Gastrocnemius medialis (tissue), 4 donors: ENCODE results near the gene LEKR1. TPM values are rescaled to one million over a fixed set of nuclear protein-coding genes. Genes with fewer than 3 reads are reported as not detected.

Source experiments
- ATAC-seq, 2 donors: fragments of 150-250 bp; one replicate each; pipeline ENCODE4 v1.9.1; 2016
- DNase-seq, 2 donors: peaks; one replicate each; pipeline ENCODE4 v3.0.0-alpha.2; 2019
- H3K27ac ChIP-seq, 4 donors: fragments of 200-600 bp; sonication (generic); 1 replicate in 1 of 4; 2 replicates in 3 of 4; pipeline ENCODE4 v1.5.1; 2016 to 2018; ENCODE audit warnings: mild to moderate bottlenecking in 2 of 4, moderate library complexity in 1 of 4
- H3K27me3 ChIP-seq, 3 donors: fragments of 200-600 bp; sonication (generic) in 2 of 3; 1 replicate in 1 of 3; 2 replicates in 2 of 3; pipeline versions ENCODE4 v1.5.1 to v1.6.0; 2016 to 2019; ENCODE audit warnings: mild to moderate bottlenecking in 1 of 3, moderate library complexity in 1 of 3
- H3K36me3 ChIP-seq, 2 donors: fragments of 200-600 bp; sonication (generic) in 1 of 2; one replicate each; pipeline ENCODE4 v1.5.1; 2017 to 2018
- H3K4me1 ChIP-seq, 2 donors: fragments of 200-600 bp; sonication (generic) in 1 of 2; one replicate each; pipeline ENCODE4 v1.5.1; 2016 to 2017; ENCODE audit warnings: mild to moderate bottlenecking in 2 of 2
- H3K4me3 ChIP-seq, 4 donors: fragments of 200-600 bp; sonication (generic) in 3 of 4; 1 replicate in 1 of 4; 2 replicates in 3 of 4; pipeline ENCODE4 v1.5.1; 2016 to 2019; ENCODE audit warnings: mild to moderate bottlenecking in 2 of 4
- H3K9me3 ChIP-seq, 3 donors: fragments of 200-600 bp; sonication (generic) in 2 of 3; 1 replicate in 1 of 3; 2 replicates in 2 of 3; pipeline ENCODE4 v1.5.1; 2016 to 2019
- POLR2A ChIP-seq, 2 donors: fragments of 450-650 bp; IDR thresholded peaks; one replicate each; pipeline ENCODE4 v1.6.1; 2017; ENCODE audit warnings: antibody characterized with exemption in 2 of 2, mild to moderate bottlenecking in 2 of 2, moderate library complexity in 2 of 2
- in situ Hi-C, 4 donors: fragments of 200-750 bp; cut with MboI; loops; one replicate each; pipeline versions ENCODE4 v1.15.0 to v1.8.0; 2017; ENCODE audit warnings: low sequenced_read_pairs in 4 of 4
- intact Hi-C: fragments of 100-400 bp; cut with DNase I; formaldehyde crosslinking; loops from one replicate; pipeline ENCODE4 v1.15.1; 2023; ENCODE audit warnings: low total_unique reads
- total RNA-seq, 4 donors: library from RNA; depleted of rRNA; stranded (reverse); fragments of >200 nt; gene quantifications; one replicate each; pipeline versions ENCODE4 v1.1.0 to v1.2.3, GENCODE V29; 2016
- TF ChIP-seq, protein P1 (sequence below), 5 experiments: fragments of 450-650 bp in 3 of 5; fragments of 200-600 bp in 2 of 5; sonication (generic) in 2 of 5; IDR thresholded peaks in 4 of 5; conservative IDR thresholded peaks in 1 of 5; 1 replicate in 4 of 5; 2 replicates in 1 of 5; pipeline ENCODE4 v1.5.1; 2016 to 2019; ENCODE audit warnings: antibody characterized with exemption in 5 of 5, mild to moderate bottlenecking in 3 of 5, moderate library complexity in 3 of 5

Gene LEKR1
- total RNA-seq, 4 donors from 2014 or later, result 0.20 to 0.56 TPM; not detected in 2

DNA sequence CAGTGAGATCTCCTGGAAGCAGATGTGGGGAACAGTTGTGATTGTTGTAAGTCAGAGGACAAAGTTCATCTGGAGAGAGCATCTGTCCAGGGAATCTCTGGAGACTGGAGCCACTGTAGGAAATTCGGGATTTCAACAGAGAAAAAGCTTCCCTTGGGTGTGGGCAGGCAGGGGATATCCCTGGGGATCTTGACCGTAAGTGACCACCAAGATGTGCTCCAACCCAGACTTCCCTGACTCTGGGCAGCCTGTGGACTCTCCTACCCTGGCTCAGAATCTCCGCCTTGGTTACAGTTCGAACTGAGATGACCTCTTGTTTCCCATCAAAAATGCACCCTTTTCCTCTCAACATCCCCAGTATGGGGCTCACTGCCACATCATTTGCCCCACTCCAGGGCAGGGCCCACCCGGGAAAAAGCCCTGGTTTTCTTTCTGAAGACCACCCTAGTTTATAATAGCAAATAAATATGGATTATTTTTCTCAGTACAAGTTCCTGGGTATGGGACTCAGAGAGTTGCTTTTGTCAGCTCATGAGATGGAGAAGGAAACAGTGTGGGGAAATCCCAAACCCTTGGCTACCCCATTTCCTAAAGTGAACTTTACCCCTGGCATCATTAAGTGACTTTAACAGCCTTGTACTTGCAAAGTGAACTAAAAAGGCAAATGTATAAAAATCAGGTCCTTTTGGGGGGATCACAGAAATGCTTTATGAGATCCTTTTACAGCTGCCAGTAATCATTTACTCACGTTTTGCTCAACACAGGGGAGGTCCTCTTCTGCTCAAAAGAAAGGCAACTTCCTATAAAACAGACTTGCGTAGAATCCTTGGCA, 243.9 kb downstream of the LEKR1 start:
- H3K36me3 ChIP-seq, result no peaks in the 10 kb centered on the region
- intact Hi-C loops, result no loop called here
- no peak overlapping the region for H3K4me3 ChIP-seq
- in situ Hi-C loops, result loop anchor here in 1 of 4 donors (10.0 kb wide), 1 partner anchor 915 kb away; no protein-coding TSS in a partner anchor
- H3K9me3 ChIP-seq, result no peaks in the 10 kb centered on the region
- ATAC-seq (no peak), DNase-seq (no peak)
- H3K27me3 ChIP-seq, result no peaks in the 10 kb centered on the region
- H3K27ac ChIP-seq, result no peak overlapping the region
- no peaks in the 10 kb centered on the region for H3K4me1 ChIP-seq
- TF ChIP-seq, protein P1, sequence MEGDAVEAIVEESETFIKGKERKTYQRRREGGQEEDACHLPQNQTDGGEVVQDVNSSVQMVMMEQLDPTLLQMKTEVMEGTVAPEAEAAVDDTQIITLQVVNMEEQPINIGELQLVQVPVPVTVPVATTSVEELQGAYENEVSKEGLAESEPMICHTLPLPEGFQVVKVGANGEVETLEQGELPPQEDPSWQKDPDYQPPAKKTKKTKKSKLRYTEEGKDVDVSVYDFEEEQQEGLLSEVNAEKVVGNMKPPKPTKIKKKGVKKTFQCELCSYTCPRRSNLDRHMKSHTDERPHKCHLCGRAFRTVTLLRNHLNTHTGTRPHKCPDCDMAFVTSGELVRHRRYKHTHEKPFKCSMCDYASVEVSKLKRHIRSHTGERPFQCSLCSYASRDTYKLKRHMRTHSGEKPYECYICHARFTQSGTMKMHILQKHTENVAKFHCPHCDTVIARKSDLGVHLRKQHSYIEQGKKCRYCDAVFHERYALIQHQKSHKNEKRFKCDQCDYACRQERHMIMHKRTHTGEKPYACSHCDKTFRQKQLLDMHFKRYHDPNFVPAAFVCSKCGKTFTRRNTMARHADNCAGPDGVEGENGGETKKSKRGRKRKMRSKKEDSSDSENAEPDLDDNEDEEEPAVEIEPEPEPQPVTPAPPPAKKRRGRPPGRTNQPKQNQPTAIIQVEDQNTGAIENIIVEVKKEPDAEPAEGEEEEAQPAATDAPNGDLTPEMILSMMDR (IDR thresholded peaks at IDR 0.05 in 4 of 5, conservative IDR thresholded peaks at IDR 0.05 in 1 of 5), result no peak
- no peak for TF ChIP-seq POLR2A (IDR thresholded peaks at IDR 0.05)

- in situ Hi-C loops (loop anchor here in 1 of 4 donors (10.0 kb wide), 1 partner anchor 916 kb away; no protein-coding TSS in a partner anchor), intact Hi-C loops (no loop called here)
- Histone ChIP-seq H3K9me3 (no peaks in the 10 kb centered on the region), H3K27me3 (no peaks in the 10 kb centered on the region), H3K4me3 (no peak overlapping the region), H3K36me3 (no peaks in the 10 kb centered on the region), H3K4me1 (peaks cover 0 to 3% of the 10 kb centered on the region in 2 donors), H3K27ac (no peak overlapping the region)
- TF ChIP-seq POLR2A (IDR thresholded peaks at IDR 0.05), result no peak
- TF ChIP-seq, protein P1 (IDR thresholded peaks at IDR 0.05 in 4 of 5, conservative IDR thresholded peaks at IDR 0.05 in 1 of 5), result no peak
- DNase-seq (no peak), ATAC-seq (peak; percentile 20 to 39)
Measured at GRCh38 chr3:157070678-157070999, 244.5 kb downstream of the LEKR1 start.

DNA sequence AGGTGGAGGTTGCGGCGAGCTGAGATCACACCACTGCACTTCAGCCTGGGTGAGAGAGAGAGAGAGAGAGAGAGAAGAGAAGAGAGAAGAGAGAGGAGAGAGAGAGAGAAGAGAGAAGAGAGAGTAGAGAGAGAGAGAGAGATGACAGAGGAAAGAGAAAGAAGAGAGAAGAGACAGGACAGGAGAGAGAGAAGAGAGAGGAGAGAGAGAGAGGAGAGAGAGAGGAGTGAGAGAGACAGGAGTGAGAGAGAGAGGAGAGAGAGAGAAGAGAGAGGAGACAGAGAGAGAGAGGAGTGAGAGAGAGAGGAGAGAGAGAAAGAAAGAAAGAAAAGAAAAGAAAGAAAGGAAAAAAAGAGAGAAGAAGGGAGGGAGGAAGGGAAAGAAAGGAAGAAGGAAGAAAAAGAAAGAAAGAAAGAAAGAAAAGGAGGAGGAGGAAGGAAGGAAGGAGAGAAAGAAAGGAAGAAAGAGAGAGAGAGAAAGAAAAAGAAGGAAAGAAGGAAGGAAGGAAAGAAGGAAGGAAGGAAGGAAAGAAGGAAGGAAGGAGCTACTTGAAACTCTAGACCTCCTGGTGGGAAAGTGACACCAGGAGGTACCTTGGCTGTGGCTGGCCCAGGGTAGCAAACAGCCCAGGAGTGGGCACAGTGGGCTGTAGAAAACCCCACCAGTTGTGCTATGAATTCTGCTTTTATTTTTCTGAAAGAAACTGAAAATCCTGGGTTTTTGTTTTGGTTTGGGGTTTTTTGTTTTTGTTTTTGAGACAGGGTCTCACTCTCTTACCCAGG, 245.8 kb downstream of the LEKR1 start:
- no peak overlapping the region for H3K4me3 ChIP-seq
- DNase-seq (no peak), ATAC-seq (no peak)
- no peaks in the 10 kb centered on the region for H3K36me3 ChIP-seq
- H3K27ac ChIP-seq, result no peak overlapping the region
- H3K4me1 ChIP-seq, result peaks cover 0 to 8% of the 10 kb centered on the region in 2 donors
- in situ Hi-C loops (loop anchor here in 1 of 4 donors (10.0 kb wide), 1 partner anchor 917 kb away; no protein-coding TSS in a partner anchor), intact Hi-C loops (no loop called here)
- no peaks in the 10 kb centered on the region for H3K9me3 ChIP-seq
- H3K27me3 ChIP-seq, result no peaks in the 10 kb centered on the region
- no peak for TF ChIP-seq POLR2A (IDR thresholded peaks at IDR 0.05)
- TF ChIP-seq, protein P1 (IDR thresholded peaks at IDR 0.05 in 4 of 5, conservative IDR thresholded peaks at IDR 0.05 in 1 of 5), result no peak

DNA sequence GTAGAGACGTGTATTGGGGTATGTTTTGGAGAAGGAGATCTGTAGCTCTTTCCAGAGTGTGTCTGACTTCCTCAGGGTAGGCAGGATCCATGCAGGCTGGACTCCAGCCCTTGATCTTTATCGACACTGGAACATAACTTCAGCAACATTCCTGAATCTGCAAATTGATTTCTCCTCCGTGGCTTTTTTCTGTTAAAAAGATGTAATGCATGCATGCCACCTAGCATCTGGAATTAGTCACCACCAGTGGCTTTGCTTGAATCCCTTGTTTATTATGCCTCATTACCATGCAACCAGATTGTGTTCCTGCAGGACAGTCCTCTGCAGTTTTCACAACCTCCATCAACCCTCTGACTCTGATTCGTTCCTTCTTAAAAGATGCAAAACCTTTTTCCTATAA, 247.7 kb downstream of the LEKR1 start:
- TF ChIP-seq, protein P1 (IDR thresholded peaks at IDR 0.05 in 4 of 5, conservative IDR thresholded peaks at IDR 0.05 in 1 of 5), result no peak
- no peak for TF ChIP-seq POLR2A (IDR thresholded peaks at IDR 0.05)
- intact Hi-C loops, result no loop called here

More for the DNA sequence above, 247.7 kb downstream of the LEKR1 start:
- Histone ChIP-seq H3K27me3 (no peaks in the 10 kb centered on the region), H3K4me1 (peaks cover 0 to 11% of the 10 kb centered on the region in 2 donors), H3K9me3 (no peaks in the 10 kb centered on the region), H3K4me3 (no peak overlapping the region), H3K27ac (no peak overlapping the region), H3K36me3 (no peaks in the 10 kb centered on the region)
- no peak for ATAC-seq
- in situ Hi-C loops, result loop anchor here in 1 of 4 donors (10.0 kb wide), 1 partner anchor 919 kb away; no protein-coding TSS in a partner anchor
- no peak for DNase-seq
